ENCODE data around the gene ARHGEF28.

The ARHGEF28 gene

GRCh38 chr5:73821003-73821402 lies 195.0 kb downstream of the ARHGEF28 start:
- Histone ChIP-seq H3K27me3 (replicated peaks; ENCODE audit: control insufficient read depth, insufficient read depth, low read length) (no peaks in the 10 kb centered on the region; the same call in 1 of the 2 replicates), H3K36me3 (ENCODE audit: control insufficient read depth, insufficient read depth, low read length) (no peaks in the 10 kb centered on the region), H3K4me3 (replicated peaks; ENCODE audit: low read depth, low read length) (no peak overlapping the region)
- DNase-seq (ENCODE audit: extremely low read depth, insufficient read length): no peak
- TF ChIP-seq CTCF (IDR thresholded peaks at IDR 0.05; ENCODE audit: insufficient read depth, low read length, poor library complexity, severe bottlenecking): no peak

GRCh38 chr5:73822278-73822988 lies 196.4 kb downstream of the ARHGEF28 start:
- TF ChIP-seq CTCF (IDR thresholded peaks at IDR 0.05; ENCODE audit: insufficient read depth, low read length, poor library complexity, severe bottlenecking): no peak
- no peaks in the 10 kb centered on the region; the same call in 1 of the 2 replicates for H3K27me3 ChIP-seq (replicated peaks; ENCODE audit: control insufficient read depth, insufficient read depth, low read length)

GRCh38 chr5:73822989-73823339 lies 197.0 kb downstream of the ARHGEF28 start:
- Histone ChIP-seq H3K27me3 (replicated peaks; ENCODE audit: control insufficient read depth, insufficient read depth, low read length) (no peaks in the 10 kb centered on the region; the same call in 1 of the 2 replicates), H3K4me3 (replicated peaks; ENCODE audit: low read depth, low read length) (no peak overlapping the region), H3K36me3 (ENCODE audit: control insufficient read depth, insufficient read depth, low read length) (no peaks in the 10 kb centered on the region)
- DNase-seq (ENCODE audit: extremely low read depth, insufficient read length): no peak
- no peak for TF ChIP-seq CTCF (IDR thresholded peaks at IDR 0.05; ENCODE audit: insufficient read depth, low read length, poor library complexity, severe bottlenecking)

More at GRCh38 chr5:73822278-73822988, 196.4 kb downstream of the ARHGEF28 start:
- DNase-seq (ENCODE audit: extremely low read depth, insufficient read length): no peak
- Histone ChIP-seq H3K36me3 (ENCODE audit: control insufficient read depth, insufficient read depth, low read length) (no peaks in the 10 kb centered on the region), H3K4me3 (replicated peaks; ENCODE audit: low read depth, low read length) (no peak overlapping the region)

GRCh38 chr5:73823508-73823925 lies 197.5 kb downstream of the ARHGEF28 start:
- Histone ChIP-seq H3K36me3 (ENCODE audit: control insufficient read depth, insufficient read depth, low read length) (no peaks in the 10 kb centered on the region), H3K4me3 (replicated peaks; ENCODE audit: low read depth, low read length) (no peak overlapping the region), H3K27me3 (replicated peaks; ENCODE audit: control insufficient read depth, insufficient read depth, low read length) (no peaks in the 10 kb centered on the region; the same call in 1 of the 2 replicates)
- TF ChIP-seq CTCF (IDR thresholded peaks at IDR 0.05; ENCODE audit: insufficient read depth, low read length, poor library complexity, severe bottlenecking): no peak
- DNase-seq (ENCODE audit: extremely low read depth, insufficient read length): no peak

GRCh38 chr5:73825199-73825598 lies 199.2 kb downstream of the ARHGEF28 start:
- Histone ChIP-seq H3K4me3 (replicated peaks; ENCODE audit: low read depth, low read length) (no peak overlapping the region), H3K36me3 (ENCODE audit: control insufficient read depth, insufficient read depth, low read length) (no peaks in the 10 kb centered on the region), H3K27me3 (replicated peaks; ENCODE audit: control insufficient read depth, insufficient read depth, low read length) (no peaks in the 10 kb centered on the region; the same call in 1 of the 2 replicates)
- DNase-seq (ENCODE audit: extremely low read depth, insufficient read length): no peak
- TF ChIP-seq CTCF (IDR thresholded peaks at IDR 0.05; ENCODE audit: insufficient read depth, low read length, poor library complexity, severe bottlenecking): no peak

Measured in GM06990 (cell line).